Loucy (cell line): ENCODE data around the gene RPS6KA3.

Experiments used
- H2AFZ ChIP-seq: fragments of 200-600 bp; sonication (generic); 2 replicates; pipeline ENCODE4 v1.6.0; 2016; ENCODE audit warnings: antibody characterized with exemption, mild to moderate bottlenecking, low read length, moderate library complexity
- H3F3A ChIP-seq: fragments of 200-600 bp; 2 replicates; pipeline ENCODE4 v1.6.0; 2016; ENCODE audit warnings: antibody characterized with exemption, low read depth, mild to moderate bottlenecking
- H3K27me3 ChIP-seq: fragments of 200-600 bp; sonication (generic); 2 replicates; pipeline ENCODE4 v1.6.1; 2014; ENCODE audit warnings: low read length, mild to moderate bottlenecking; ENCODE audit not compliant: insufficient read depth, poor library complexity, severe bottlenecking
- H3K36me3 ChIP-seq: fragments of 200-600 bp; sonication (generic); 2 replicates; pipeline ENCODE4 v1.6.1; 2016; ENCODE audit warnings: low read length; ENCODE audit not compliant: insufficient read depth
- H3K4me1 ChIP-seq: fragments of 200-600 bp; sonication (generic); 2 replicates; pipeline ENCODE4 v1.5.1; 2014; ENCODE audit warnings: low read length, mild to moderate bottlenecking; ENCODE audit not compliant: insufficient read depth, poor library complexity, severe bottlenecking
- H3K4me2 ChIP-seq: fragments of 200-600 bp; sonication (generic); 2 replicates; pipeline ENCODE4 v1.6.0; 2014; ENCODE audit warnings: antibody characterized with exemption, low read length, low read depth, mild to moderate bottlenecking; ENCODE audit not compliant: poor library complexity, severe bottlenecking
- H3K4me3 ChIP-seq: fragments of 200-600 bp; sonication (generic); 2 replicates; pipeline ENCODE4 v1.5.1; 2014; ENCODE audit warnings: low read length, mild to moderate bottlenecking, mixed read lengths; ENCODE audit not compliant: poor library complexity, severe bottlenecking
- H3K79me2 ChIP-seq: fragments of 200-600 bp; sonication (generic); 2 replicates; pipeline ENCODE4 v1.6.1; 2014; ENCODE audit warnings: low read length; ENCODE audit not compliant: insufficient read depth
- H3K9ac ChIP-seq: fragments of 200-600 bp; sonication (generic); 2 replicates; pipeline ENCODE4 v1.6.0; 2014; ENCODE audit warnings: mild to moderate bottlenecking, low read depth, low read length, moderate library complexity; ENCODE audit not compliant: poor library complexity, severe bottlenecking
- H3K9me2 ChIP-seq: fragments of 200-600 bp; sonication (generic); replicated peaks from 2 replicates; pipeline ENCODE4 v1.6.1; 2016; ENCODE audit warnings: low read depth, low read length, mixed read lengths
- H3K9me3 ChIP-seq: fragments of 200-600 bp; sonication (generic); 2 replicates; pipeline ENCODE4 v1.6.1; 2014; ENCODE audit warnings: mild to moderate bottlenecking, antibody characterized with exemption, low read length, low read depth; ENCODE audit not compliant: insufficient read depth
- H4K20me1 ChIP-seq: fragments of 200-600 bp; sonication (generic); 2 replicates; pipeline ENCODE4 v1.6.0; 2014; ENCODE audit warnings: antibody characterized with exemption, low read length, mild to moderate bottlenecking; ENCODE audit not compliant: insufficient read depth, poor library complexity, severe bottlenecking
- EZH2phosphoT487 ChIP-seq: fragments of 200-600 bp; IDR thresholded peaks from 2 replicates; pipeline ENCODE4 v1.6.1; 2018; ENCODE audit warnings: antibody characterized with exemption, mild to moderate bottlenecking, moderate library complexity, borderline replicate concordance
- TF ChIP-seq, protein P1 (sequence below): fragments of 200-600 bp; sonication (generic); conservative IDR thresholded peaks from 2 replicates; pipeline ENCODE4 v1.5.1; 2014; ENCODE audit warnings: mild to moderate bottlenecking, antibody characterized with exemption, low read length

Gene RPS6KA3

GRCh38 chrX:20130357-20130756 is 136.4 kb downstream of the RPS6KA3 start:
- Histone ChIP-seq H4K20me1 (peaks cover 15% of the 10 kb centered on the region), H2AFZ (no peak overlapping the region), H3K36me3 (peaks cover 61% of the 10 kb centered on the region), H3K27me3 (no peaks in the 10 kb centered on the region), H3K9ac (no peak overlapping the region), H3K4me1 (peaks cover 2% of the 10 kb centered on the region), H3K4me3 (no peak overlapping the region), H3F3A (no peaks in the 10 kb centered on the region), H3K9me2 (no peaks in the 10 kb centered on the region), H3K9me3 (no peaks in the 10 kb centered on the region), H3K4me2 (no peak overlapping the region), H3K79me2 (peaks cover 24% of the 10 kb centered on the region)
- no peak for TF ChIP-seq EZH2phosphoT487
- TF ChIP-seq, protein P1, sequence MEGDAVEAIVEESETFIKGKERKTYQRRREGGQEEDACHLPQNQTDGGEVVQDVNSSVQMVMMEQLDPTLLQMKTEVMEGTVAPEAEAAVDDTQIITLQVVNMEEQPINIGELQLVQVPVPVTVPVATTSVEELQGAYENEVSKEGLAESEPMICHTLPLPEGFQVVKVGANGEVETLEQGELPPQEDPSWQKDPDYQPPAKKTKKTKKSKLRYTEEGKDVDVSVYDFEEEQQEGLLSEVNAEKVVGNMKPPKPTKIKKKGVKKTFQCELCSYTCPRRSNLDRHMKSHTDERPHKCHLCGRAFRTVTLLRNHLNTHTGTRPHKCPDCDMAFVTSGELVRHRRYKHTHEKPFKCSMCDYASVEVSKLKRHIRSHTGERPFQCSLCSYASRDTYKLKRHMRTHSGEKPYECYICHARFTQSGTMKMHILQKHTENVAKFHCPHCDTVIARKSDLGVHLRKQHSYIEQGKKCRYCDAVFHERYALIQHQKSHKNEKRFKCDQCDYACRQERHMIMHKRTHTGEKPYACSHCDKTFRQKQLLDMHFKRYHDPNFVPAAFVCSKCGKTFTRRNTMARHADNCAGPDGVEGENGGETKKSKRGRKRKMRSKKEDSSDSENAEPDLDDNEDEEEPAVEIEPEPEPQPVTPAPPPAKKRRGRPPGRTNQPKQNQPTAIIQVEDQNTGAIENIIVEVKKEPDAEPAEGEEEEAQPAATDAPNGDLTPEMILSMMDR: no peak

DNA sequence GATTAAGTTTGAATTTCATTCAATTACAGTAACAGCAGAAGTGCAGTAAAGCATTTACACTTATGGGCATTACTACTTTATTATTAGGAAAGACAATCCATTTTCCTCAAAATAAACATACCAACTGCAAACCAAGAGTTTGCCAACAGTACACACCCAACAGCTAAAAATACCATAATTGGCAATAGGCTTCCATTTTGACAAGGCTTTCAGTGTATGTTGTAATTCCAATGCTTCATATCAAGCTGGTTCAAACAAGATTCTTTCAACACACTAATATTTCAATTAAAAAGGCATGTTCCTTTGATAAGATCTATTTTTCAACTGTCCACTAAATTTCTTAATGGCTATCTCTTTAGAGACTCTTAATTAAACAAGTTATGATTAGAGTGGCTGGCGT is 137.2 kb downstream of the RPS6KA3 start:
- TF ChIP-seq, protein P1: no peak
- no peak for TF ChIP-seq EZH2phosphoT487

GRCh38 chrX:20128670-20129069 is 138.0 kb downstream of the RPS6KA3 start:
- H3F3A ChIP-seq: no peaks in the 10 kb centered on the region
- H3K4me2 ChIP-seq: no peak overlapping the region
- H3K9me2 ChIP-seq: no peaks in the 10 kb centered on the region
- no peaks in the 10 kb centered on the region for H3K27me3 ChIP-seq
- TF ChIP-seq, protein P1: no peak
- no peaks in the 10 kb centered on the region for H3K9me3 ChIP-seq
- no peaks in the 10 kb centered on the region for H3K4me1 ChIP-seq
- H3K79me2 ChIP-seq: peaks cover 12% of the 10 kb centered on the region
- no peak overlapping the region for H3K9ac ChIP-seq
- H2AFZ ChIP-seq: no peak overlapping the region
- H3K36me3 ChIP-seq: peaks cover 49% of the 10 kb centered on the region
- no peak overlapping the region for H3K4me3 ChIP-seq
- H4K20me1 ChIP-seq: peaks cover 10% of the 10 kb centered on the region

More for the DNA sequence above, 137.2 kb downstream of the RPS6KA3 start:
- Histone ChIP-seq H3K4me1 (no peaks in the 10 kb centered on the region), H3K4me2 (no peak overlapping the region), H3K27me3 (no peaks in the 10 kb centered on the region), H4K20me1 (peaks cover 10% of the 10 kb centered on the region), H3K9me2 (no peaks in the 10 kb centered on the region), H2AFZ (no peak overlapping the region), H3K79me2 (peaks cover 16% of the 10 kb centered on the region), H3K9me3 (no peaks in the 10 kb centered on the region), H3K9ac (no peak overlapping the region), H3F3A (no peaks in the 10 kb centered on the region), H3K4me3 (no peak overlapping the region), H3K36me3 (peaks cover 52% of the 10 kb centered on the region)
